SU-DHL-6 (cell line): ENCODE data around the gene DLG4.

Experiments
- H2AFZ ChIP-seq: fragments of 200-600 bp; sonication (generic); 2 replicates; pipeline ENCODE4 v1.6.1; 2014; ENCODE audit warnings: low read depth, mild to moderate bottlenecking, moderate library complexity, mixed read lengths, antibody characterized with exemption, low read length; ENCODE audit not compliant: severe bottlenecking
- H3F3A ChIP-seq: fragments of 200-600 bp; shearing (Covaris generic); 2 replicates; pipeline ENCODE4 v1.6.0; 2016; ENCODE audit warnings: antibody characterized with exemption, mild to moderate bottlenecking; ENCODE audit not compliant: insufficient read depth
- H3K27ac ChIP-seq: fragments of 200-600 bp; sonication (generic); 2 replicates; pipeline ENCODE4 v1.5.1; 2016; ENCODE audit warnings: low read depth, mild to moderate bottlenecking, low read length, moderate library complexity, mixed read lengths
- H3K27me3 ChIP-seq: fragments of 200-600 bp; sonication (generic), shearing (Covaris generic); 2 replicates; pipeline ENCODE4 v1.6.0; 2014; ENCODE audit warnings: mild to moderate bottlenecking, low read length
- H3K36me3 ChIP-seq: fragments of 200-600 bp; sonication (generic); 2 replicates; pipeline ENCODE4 v1.6.1; 2014; ENCODE audit warnings: mild to moderate bottlenecking, low read length, mixed read lengths
- H3K4me2 ChIP-seq: fragments of 300-600, 200-600 bp; shearing (Covaris generic), sonication (generic); 2 replicates; pipeline ENCODE4 v1.6.0; 2014; ENCODE audit warnings: low read length, low read depth, mild to moderate bottlenecking; ENCODE audit not compliant: poor library complexity, severe bottlenecking
- H3K4me3 ChIP-seq: fragments of 200-600 bp; sonication (generic); 2 replicates; pipeline ENCODE4 v1.5.1; 2014; ENCODE audit warnings: antibody characterized with exemption, low read length, mild to moderate bottlenecking, mixed read lengths; ENCODE audit not compliant: insufficient read depth, poor library complexity, severe bottlenecking
- H3K79me2 ChIP-seq: fragments of 200-600 bp; sonication (generic); 2 replicates; pipeline ENCODE4 v1.6.1; 2014; ENCODE audit warnings: mild to moderate bottlenecking, low read length, moderate library complexity; ENCODE audit not compliant: insufficient read depth
- H3K9ac ChIP-seq: fragments of 200-600 bp; sonication (generic); 2 replicates; pipeline ENCODE4 v1.7.0; 2014; ENCODE audit warnings: mild to moderate bottlenecking, low read length
- H3K9me2 ChIP-seq: fragments of 200-600 bp; sonication (generic); replicated peaks from 2 replicates; pipeline ENCODE4 v1.6.1; 2014; ENCODE audit warnings: low read length; ENCODE audit not compliant: insufficient read depth
- H3K9me3 ChIP-seq: fragments of 200-600 bp; sonication (generic); 2 replicates; pipeline ENCODE4 v1.6.1; 2014; ENCODE audit warnings: low read length, mixed read lengths; ENCODE audit not compliant: insufficient read depth
- H4K20me1 ChIP-seq: fragments of 200-600 bp; sonication (generic); 2 replicates; pipeline ENCODE4 v1.6.1; 2014; ENCODE audit warnings: low read depth, mild to moderate bottlenecking, antibody characterized with exemption, low read length, moderate library complexity, mixed read lengths
- EZH2phosphoT487 ChIP-seq: fragments of 200-600 bp; sonication (generic), shearing (Covaris generic); conservative IDR thresholded peaks from 2 replicates; pipeline ENCODE4 v1.6.1; 2018; ENCODE audit warnings: mild to moderate bottlenecking, antibody characterized with exemption, low read length, moderate library complexity, mixed read lengths
- TF ChIP-seq, protein P1 (sequence below): fragments of 200-600 bp; sonication (generic); IDR thresholded peaks from one replicate; pipeline ENCODE4 v1.5.1; 2017; ENCODE audit warnings: antibody characterized with exemption, mild to moderate bottlenecking, low read length, moderate library complexity; ENCODE audit not compliant: insufficient read depth, poor library complexity, severe bottlenecking

Gene DLG4

DNA sequence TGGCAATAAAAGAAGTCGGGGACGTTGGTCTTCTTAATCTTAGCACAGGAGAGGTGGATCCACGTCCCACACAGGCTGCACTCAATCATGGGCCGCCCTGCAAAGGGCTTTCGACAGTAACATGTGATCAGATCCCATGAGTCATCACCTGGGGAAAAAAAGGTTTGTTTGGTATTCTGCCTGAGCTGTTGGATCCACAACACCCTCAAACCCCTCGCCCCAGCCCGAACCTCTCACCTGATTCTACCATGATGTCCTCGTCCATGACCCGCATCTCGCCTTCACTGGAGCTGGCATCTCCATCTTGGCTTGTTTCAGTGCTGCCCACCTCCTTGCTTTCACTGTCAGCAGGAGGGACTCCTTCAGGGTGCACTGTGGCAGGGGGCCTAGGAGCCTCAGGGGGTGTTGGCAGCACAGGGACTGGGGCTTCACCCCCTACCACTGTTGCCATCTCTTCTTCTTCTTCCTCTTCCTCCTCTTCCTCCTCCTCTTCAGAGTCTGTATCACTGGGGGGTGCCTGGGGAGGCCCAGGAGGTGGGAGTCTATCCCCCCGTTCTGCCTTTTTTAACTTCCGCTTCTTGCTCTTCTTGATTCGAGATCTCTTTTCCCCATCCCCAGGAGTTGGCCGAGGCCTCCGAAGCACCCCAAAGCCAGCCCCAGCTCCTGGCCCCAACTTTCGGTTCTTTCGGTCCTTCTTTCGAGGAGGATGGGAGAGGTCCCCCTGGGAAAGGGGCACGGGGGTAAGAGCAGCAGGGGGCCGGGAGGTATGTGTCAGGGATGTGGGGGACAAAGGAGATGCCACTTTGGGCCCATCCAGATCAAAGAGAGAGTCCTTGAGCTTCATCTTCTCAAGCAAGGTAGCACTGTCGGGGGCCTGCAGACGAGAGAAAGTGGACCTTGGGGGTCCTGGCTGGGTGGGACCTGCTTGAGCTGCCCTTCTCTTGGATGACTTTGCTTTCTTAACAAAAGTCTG lies 16.3 kb upstream of the DLG4 start:
- TF ChIP-seq, protein P1, sequence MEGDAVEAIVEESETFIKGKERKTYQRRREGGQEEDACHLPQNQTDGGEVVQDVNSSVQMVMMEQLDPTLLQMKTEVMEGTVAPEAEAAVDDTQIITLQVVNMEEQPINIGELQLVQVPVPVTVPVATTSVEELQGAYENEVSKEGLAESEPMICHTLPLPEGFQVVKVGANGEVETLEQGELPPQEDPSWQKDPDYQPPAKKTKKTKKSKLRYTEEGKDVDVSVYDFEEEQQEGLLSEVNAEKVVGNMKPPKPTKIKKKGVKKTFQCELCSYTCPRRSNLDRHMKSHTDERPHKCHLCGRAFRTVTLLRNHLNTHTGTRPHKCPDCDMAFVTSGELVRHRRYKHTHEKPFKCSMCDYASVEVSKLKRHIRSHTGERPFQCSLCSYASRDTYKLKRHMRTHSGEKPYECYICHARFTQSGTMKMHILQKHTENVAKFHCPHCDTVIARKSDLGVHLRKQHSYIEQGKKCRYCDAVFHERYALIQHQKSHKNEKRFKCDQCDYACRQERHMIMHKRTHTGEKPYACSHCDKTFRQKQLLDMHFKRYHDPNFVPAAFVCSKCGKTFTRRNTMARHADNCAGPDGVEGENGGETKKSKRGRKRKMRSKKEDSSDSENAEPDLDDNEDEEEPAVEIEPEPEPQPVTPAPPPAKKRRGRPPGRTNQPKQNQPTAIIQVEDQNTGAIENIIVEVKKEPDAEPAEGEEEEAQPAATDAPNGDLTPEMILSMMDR: no peak
- no peak for TF ChIP-seq EZH2phosphoT487
- peaks cover 38% of the 10 kb centered on the region for H3F3A ChIP-seq
- H3K36me3 ChIP-seq: 0 out of 2 replicates have a peak, but pooled peaks cover 3% of the 10 kb centered on the region
- no peaks in the 10 kb centered on the region for H3K9me2 ChIP-seq
- H3K27me3 ChIP-seq: no peaks in the 10 kb centered on the region
- peak overlapping the region; percentile 71 for H3K4me2 ChIP-seq
- no peak overlapping the region for H3K4me3 ChIP-seq
- H2AFZ ChIP-seq: no peak overlapping the region
- no peak overlapping the region for H3K9ac ChIP-seq
- H3K9me3 ChIP-seq: no peaks in the 10 kb centered on the region
- peaks cover 6% of the 10 kb centered on the region; the same call in 1 of the 2 replicates for H4K20me1 ChIP-seq
- no peak overlapping the region for H3K27ac ChIP-seq
- H3K79me2 ChIP-seq: peaks cover 49% of the 10 kb centered on the region

DNA sequence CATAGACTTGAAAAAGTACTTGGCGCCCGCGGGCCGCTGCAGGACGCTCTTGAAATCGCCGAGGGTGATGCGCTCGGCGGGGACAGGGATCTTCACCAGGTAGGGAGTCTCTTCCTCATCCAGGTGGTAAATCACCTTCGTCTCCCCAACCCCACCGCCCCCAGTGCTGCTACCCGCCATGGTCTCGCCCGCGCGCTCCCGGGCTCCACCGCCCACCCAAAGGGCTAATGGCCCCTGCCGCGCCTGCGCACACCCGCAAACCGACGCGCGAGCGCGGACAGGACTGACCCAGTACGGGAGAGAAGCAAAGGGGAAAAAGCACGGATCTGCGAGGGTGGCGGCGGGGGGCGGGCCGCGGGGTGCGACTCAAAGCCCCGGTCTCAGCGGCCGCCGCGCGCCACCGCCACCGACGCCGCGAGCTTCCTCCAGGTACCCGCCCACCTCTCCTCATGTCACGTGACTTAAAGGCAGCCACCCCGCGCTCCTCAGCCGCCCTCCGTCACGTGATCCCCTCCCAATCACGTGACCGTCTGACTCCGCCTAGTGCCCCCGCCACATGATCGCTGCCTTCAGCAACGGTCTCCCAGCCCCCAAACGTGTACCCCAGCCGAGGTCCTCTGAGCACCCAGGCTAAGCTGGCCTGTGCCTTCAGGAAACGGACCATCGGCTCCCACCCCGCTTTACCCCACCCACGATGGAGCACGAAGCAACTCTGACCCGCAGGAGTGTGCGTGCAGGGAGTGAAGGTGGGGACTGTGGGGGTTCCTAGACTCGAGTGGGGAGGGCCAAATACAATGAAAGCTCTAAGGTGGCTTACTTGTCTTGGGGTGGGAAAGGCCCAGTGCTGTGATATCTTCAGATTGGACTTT lies 14.7 kb upstream of the DLG4 start, which contains the start of gene DVL2:
TSS of gene DVL2 (minus strand) at position 435 of the 869 bp plus-strand sequence. CDS start at position 180, 255 bp downstream.
- H3K4me2 ChIP-seq: peak within 1 kb of the TSS; percentile 71
- peaks cover 26% of the 10 kb centered on the region for H3F3A ChIP-seq
- H4K20me1 ChIP-seq: peaks cover 6% of the 10 kb centered on the region; the same call in 1 of the 2 replicates
- H3K79me2 ChIP-seq: peaks cover 58% of the 10 kb centered on the region
- peak within 1 kb of the TSS; percentile 82 for H3K9ac ChIP-seq
- peak within 1 kb of the TSS; percentile 83 for H3K4me3 ChIP-seq
- H3K27me3 ChIP-seq: no peaks in the 10 kb centered on the region
- peak within 1 kb of the TSS; percentile 2 for H2AFZ ChIP-seq
- H3K36me3 ChIP-seq: 0 out of 2 replicates have a peak, but pooled peaks cover 3% of the 10 kb centered on the region
- H3K27ac ChIP-seq: peak within 1 kb of the TSS; percentile 87
- no peaks in the 10 kb centered on the region for H3K9me3 ChIP-seq
- H3K9me2 ChIP-seq: no peaks in the 10 kb centered on the region
- TF ChIP-seq, protein P1: no peak
- TF ChIP-seq EZH2phosphoT487: no peak

- H3K9ac ChIP-seq: peak overlapping the region; percentile 82
- peak overlapping the region; percentile 71 for H3K4me2 ChIP-seq
- H3K27ac ChIP-seq: peak overlapping the region; percentile 87
- no peaks in the 10 kb centered on the region for H3K9me3 ChIP-seq
- H2AFZ ChIP-seq: peak overlapping the region; percentile 2
- 0 out of 2 replicates have a peak, but pooled peaks cover 3% of the 10 kb centered on the region for H3K36me3 ChIP-seq
- H3K9me2 ChIP-seq: no peaks in the 10 kb centered on the region
- peaks cover 52% of the 10 kb centered on the region for H3K79me2 ChIP-seq
- H3K27me3 ChIP-seq: no peaks in the 10 kb centered on the region
- peak overlapping the region; percentile 83 for H3K4me3 ChIP-seq
- TF ChIP-seq, protein P1: no peak
- no peak for TF ChIP-seq EZH2phosphoT487
- peaks cover 26% of the 10 kb centered on the region for H3F3A ChIP-seq
- peaks cover 6% of the 10 kb centered on the region; the same call in 1 of the 2 replicates for H4K20me1 ChIP-seq
These were observed 14.1 kb upstream of the DLG4 start for GRCh38 chr17:7233701-7234082.
